HTERT RPE-1 (cell line): Measurements from ENCODE around the gene EYS.

Experiments used
- in situ Hi-C: fragments of 300-500 bp; cut with MboI; formaldehyde crosslinking; loops from 4 replicates; pipeline ENCODE4 v1.14.3; 2020; ENCODE audit warnings: low sequenced_read_pairs

Gene EYS

GRCh38 chr6:64404396-64404795, 1302.6 kb downstream of the EYS start:
- in situ Hi-C loops, result no loop called here

GRCh38 chr6:64383277-64383676, 1323.7 kb downstream of the EYS start:
- in situ Hi-C loops, result no loop called here

- in situ Hi-C loops, result no loop called here
These were observed 1330.6 kb downstream of the EYS start for GRCh38 chr6:64376394-64376793.

- in situ Hi-C loops, result no loop called here
These were observed 1349.6 kb downstream of the EYS start for GRCh38 chr6:64357430-64357829.

GRCh38 chr6:64347411-64347810, 1359.6 kb downstream of the EYS start:
- in situ Hi-C loops, result no loop called here

GRCh38 chr6:64335195-64335594, 1371.8 kb downstream of the EYS start:
- in situ Hi-C loops, result no loop called here

- in situ Hi-C loops, result no loop called here
These were observed 1372.4 kb downstream of the EYS start for GRCh38 chr6:64334636-64335035.

- in situ Hi-C loops, result no loop called here
These were observed 1376.2 kb downstream of the EYS start for GRCh38 chr6:64330694-64331307.

- in situ Hi-C loops, result no loop called here
These were observed 1380.1 kb downstream of the EYS start for GRCh38 chr6:64326939-64327338.

GRCh38 chr6:64325093-64325492, 1381.9 kb downstream of the EYS start:
- in situ Hi-C loops, result no loop called here

GRCh38 chr6:64310214-64310613, 1396.8 kb downstream of the EYS start:
- in situ Hi-C loops, result no loop called here

- in situ Hi-C loops, result no loop called here
These were observed 1405.5 kb downstream of the EYS start for GRCh38 chr6:64301307-64302236.

- in situ Hi-C loops, result no loop called here
These were observed 1407.8 kb downstream of the EYS start for GRCh38 chr6:64299176-64299575.

GRCh38 chr6:64294034-64294433, 1413.0 kb downstream of the EYS start:
- in situ Hi-C loops, result no loop called here

- in situ Hi-C loops, result no loop called here
These were observed 1413.7 kb downstream of the EYS start for GRCh38 chr6:64293298-64293697.

- in situ Hi-C loops, result no loop called here
These were observed 1416.2 kb downstream of the EYS start for GRCh38 chr6:64290867-64291266.

GRCh38 chr6:64289931-64290330, 1417.1 kb downstream of the EYS start:
- in situ Hi-C loops, result no loop called here

GRCh38 chr6:64288351-64288750, 1418.7 kb downstream of the EYS start:
- in situ Hi-C loops, result no loop called here

- in situ Hi-C loops, result no loop called here
These were observed 1425.9 kb downstream of the EYS start for GRCh38 chr6:64281167-64281566.

- in situ Hi-C loops, result no loop called here
These were observed 1426.5 kb downstream of the EYS start for GRCh38 chr6:64280569-64280968.

- in situ Hi-C loops, result no loop called here
These were observed 1436.9 kb downstream of the EYS start for GRCh38 chr6:64270083-64270482.

GRCh38 chr6:64266351-64266821, 1440.6 kb downstream of the EYS start:
- in situ Hi-C loops, result no loop called here
